ENCODE data around the gene SMIM44. TPM values are rescaled to one million over a fixed set of nuclear protein-coding genes. Genes with fewer than 3 reads are reported as not detected.

The SMIM44 gene
- total RNA-seq, 1 experiment from 2014 or later, result not detected

- Histone ChIP-seq H4K91ac (ENCODE audit: insufficient read length, low read depth, low read length) (no peak overlapping the region), H2BK5ac (ENCODE audit: insufficient read length, low read length) (no peak overlapping the region), H4K5ac (ENCODE audit: insufficient read length, low read depth, low read length) (no peak overlapping the region), H3K23me2 (ENCODE audit: insufficient read length, low read depth, low read length, poor library complexity, severe bottlenecking) (peaks cover 2% of the 10 kb centered on the region), H3K18ac (ENCODE audit: insufficient read length, low read depth, low read length) (no peak overlapping the region), H3K56ac (ENCODE audit: insufficient read length, low read depth, low read length) (no peak overlapping the region), H3K4me1 (ENCODE audit: insufficient read depth, low read length) (no peaks in the 10 kb centered on the region; the same call in 1 of the 2 replicates), H3K27ac (ENCODE audit: insufficient read length, low read depth, low read length) (no peak overlapping the region), H2AFZ (ENCODE audit: low read length) (no peak overlapping the region), H4K8ac (replicated peaks; ENCODE audit: insufficient read length, low read depth, low read length) (no peak overlapping the region), H4K20me1 (ENCODE audit: control insufficient read depth, insufficient read depth, insufficient read length) (no peaks in the 10 kb centered on the region), H3K14ac (ENCODE audit: insufficient read depth, low read length) (no peak overlapping the region), H3K79me2 (ENCODE audit: insufficient read depth, low read length) (no peaks in the 10 kb centered on the region), H2AK5ac (ENCODE audit: insufficient read length, low read length) (no peak overlapping the region), H3K27me3 (ENCODE audit: insufficient read depth, low read length) (peaks cover 20% of the 10 kb centered on the region), H3K79me1 (ENCODE audit: insufficient read depth, low read depth, low read length, poor library complexity, severe bottlenecking) (no peaks in the 10 kb centered on the region), H3K23ac (ENCODE audit: insufficient read length, low read depth, low read length) (no peak overlapping the region), H2BK20ac (ENCODE audit: low read depth, low read length, poor library complexity, severe bottlenecking) (no peak overlapping the region), H3T11ph (ENCODE audit: low read length) (no peak overlapping the region), H2BK120ac (ENCODE audit: low read depth, low read length, poor library complexity, severe bottlenecking) (no peak overlapping the region), H3K4ac (ENCODE audit: low read depth, low read length) (no peak overlapping the region), H3K4me2 (ENCODE audit: insufficient read depth, insufficient read length, low read length) (peak overlapping the region; percentile 14), H3K9ac (ENCODE audit: extremely low read depth, insufficient read length, low read length) (no peak overlapping the region), H2BK15ac (ENCODE audit: low read depth, low read length) (no peak overlapping the region), H2BK12ac (ENCODE audit: insufficient read length, low read depth, low read length) (no peak overlapping the region), H3K9me3 (ENCODE audit: control insufficient read depth, low read depth, low read length) (no peaks in the 10 kb centered on the region)
- peaks cover 94% of the 10 kb centered on the region for H3K27me3 Mint-ChIP-seq (ENCODE audit: low read depth)
- TF ChIP-seq, protein P1, sequence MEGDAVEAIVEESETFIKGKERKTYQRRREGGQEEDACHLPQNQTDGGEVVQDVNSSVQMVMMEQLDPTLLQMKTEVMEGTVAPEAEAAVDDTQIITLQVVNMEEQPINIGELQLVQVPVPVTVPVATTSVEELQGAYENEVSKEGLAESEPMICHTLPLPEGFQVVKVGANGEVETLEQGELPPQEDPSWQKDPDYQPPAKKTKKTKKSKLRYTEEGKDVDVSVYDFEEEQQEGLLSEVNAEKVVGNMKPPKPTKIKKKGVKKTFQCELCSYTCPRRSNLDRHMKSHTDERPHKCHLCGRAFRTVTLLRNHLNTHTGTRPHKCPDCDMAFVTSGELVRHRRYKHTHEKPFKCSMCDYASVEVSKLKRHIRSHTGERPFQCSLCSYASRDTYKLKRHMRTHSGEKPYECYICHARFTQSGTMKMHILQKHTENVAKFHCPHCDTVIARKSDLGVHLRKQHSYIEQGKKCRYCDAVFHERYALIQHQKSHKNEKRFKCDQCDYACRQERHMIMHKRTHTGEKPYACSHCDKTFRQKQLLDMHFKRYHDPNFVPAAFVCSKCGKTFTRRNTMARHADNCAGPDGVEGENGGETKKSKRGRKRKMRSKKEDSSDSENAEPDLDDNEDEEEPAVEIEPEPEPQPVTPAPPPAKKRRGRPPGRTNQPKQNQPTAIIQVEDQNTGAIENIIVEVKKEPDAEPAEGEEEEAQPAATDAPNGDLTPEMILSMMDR (conservative IDR thresholded peaks at IDR 0.05), result peak; percentile 51
- DNase-seq, result no peak
- no CpG with 5 or more reads among the region's 57 CpGs for WGBS (ENCODE audit: extremely low coverage, insufficient read length, low lambda C conversion rate)
- peak overlapping the region; percentile 32 to 79; a peak in 4 of 5 replicates for H3K4me3 Mint-ChIP-seq
- H3K27ac Mint-ChIP-seq, result no peak overlapping the region
- peaks cover 9 to 12% of the 10 kb centered on the region in 2 experiments for H3K9me3 Mint-ChIP-seq
- H3K4me1 Mint-ChIP-seq, result peaks cover 10 to 22% of the 10 kb centered on the region in 2 experiments
- peaks cover 0 to 4% (median 0%) of the 10 kb centered on the region in 3 experiments; a peak in 2 of 7 replicates for H3K36me3 Mint-ChIP-seq (ENCODE audit: insufficient read depth in 1 of 3, low read depth in 3 of 3)
These were observed 19.3 kb downstream of the SMIM44 start for GRCh38 chr19:3463714-3464586.
